Neural progenitor cell (in vitro differentiated cells): ENCODE measurements around the gene TBXT.

Experiments
- EZH2phosphoT487 ChIP-seq: fragments of 200-600 bp; sonication (generic); IDR thresholded peaks from 2 replicates; pipeline ENCODE4 v1.6.1; 2017; ENCODE audit warnings: antibody characterized with exemption
- TF ChIP-seq, protein P1 (sequence below): fragments of 200-600 bp; sonication (generic); IDR thresholded peaks from 2 replicates; pipeline ENCODE4 v1.5.1; 2017; ENCODE audit warnings: antibody characterized with exemption, mild to moderate bottlenecking

- TF ChIP-seq, protein P1, sequence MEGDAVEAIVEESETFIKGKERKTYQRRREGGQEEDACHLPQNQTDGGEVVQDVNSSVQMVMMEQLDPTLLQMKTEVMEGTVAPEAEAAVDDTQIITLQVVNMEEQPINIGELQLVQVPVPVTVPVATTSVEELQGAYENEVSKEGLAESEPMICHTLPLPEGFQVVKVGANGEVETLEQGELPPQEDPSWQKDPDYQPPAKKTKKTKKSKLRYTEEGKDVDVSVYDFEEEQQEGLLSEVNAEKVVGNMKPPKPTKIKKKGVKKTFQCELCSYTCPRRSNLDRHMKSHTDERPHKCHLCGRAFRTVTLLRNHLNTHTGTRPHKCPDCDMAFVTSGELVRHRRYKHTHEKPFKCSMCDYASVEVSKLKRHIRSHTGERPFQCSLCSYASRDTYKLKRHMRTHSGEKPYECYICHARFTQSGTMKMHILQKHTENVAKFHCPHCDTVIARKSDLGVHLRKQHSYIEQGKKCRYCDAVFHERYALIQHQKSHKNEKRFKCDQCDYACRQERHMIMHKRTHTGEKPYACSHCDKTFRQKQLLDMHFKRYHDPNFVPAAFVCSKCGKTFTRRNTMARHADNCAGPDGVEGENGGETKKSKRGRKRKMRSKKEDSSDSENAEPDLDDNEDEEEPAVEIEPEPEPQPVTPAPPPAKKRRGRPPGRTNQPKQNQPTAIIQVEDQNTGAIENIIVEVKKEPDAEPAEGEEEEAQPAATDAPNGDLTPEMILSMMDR, result no peak
- no peak for TF ChIP-seq EZH2phosphoT487
Observed at GRCh38 chr6:166157930-166158617, 9.6 kb downstream of the TBXT start.
